IMR-90 (cell line): ENCODE data around the gene ATP5F1D. TPM values are rescaled to one million over a fixed set of nuclear protein-coding genes. Genes with fewer than 3 reads are reported as not detected.
A peak's percentile ranks its signal among the peaks of the same experiment; 100 is the strongest.

ENCODE experiments used
- ATAC-seq: fragments of 200-7000 bp; cut with Tn5 transposase; 2 replicates; pipeline ENCODE4 v1.9.1; 2020; ENCODE audit warnings: low read depth, mild to moderate bottlenecking, moderate library complexity
- BruUV-seq: library from RNA; stranded (reverse); fragments of 400-500 nt; replicated peaks from 2 replicates; lab custom pipeline; 2021; lab: Mats Ljungman, UMichigan
- CTCF ChIA-PET: fragments of 300-600 bp; formaldehyde crosslinking; extraction: SDS; loops from one replicate; lab custom pipeline; 2021; ENCODE audit warnings: antibody characterized with exemption; lab: Yijun Ruan, JAX
- POLR2A ChIA-PET: fragments of 300-600 bp; sonication (Branson Sonifier 250); formaldehyde crosslinking; loops from one replicate; lab custom pipeline; 2022; ENCODE audit warnings: antibody characterized with exemption; ENCODE audit not compliant: unreplicated experiment; lab: Charles Lee
- DNase-seq: peaks from one replicate; pipeline ENCODE4 v3.0.0; 2013
- H2AFZ ChIP-seq: replicated peaks from 2 replicates; pipeline ENCODE3; 2013; ENCODE audit warnings: low read length, mild to moderate bottlenecking; ENCODE audit not compliant: poor library complexity
- H2AK5ac ChIP-seq: 2 replicates; pipeline ENCODE4 v1.6.1; 2013; ENCODE audit warnings: low read depth, low read length, inconsistent platforms
- H2AK9ac ChIP-seq: replicated peaks from 2 replicates; pipeline ENCODE3; 2013; ENCODE audit warnings: mild to moderate bottlenecking, low read depth, low read length, moderate library complexity; ENCODE audit not compliant: poor library complexity
- H2BK120ac ChIP-seq: 2 replicates; pipeline ENCODE4 v1.6.1; 2013; ENCODE audit warnings: low read depth, low read length, inconsistent platforms
- H2BK15ac ChIP-seq: 3 replicates; pipeline ENCODE4 v1.6.1; 2013; ENCODE audit warnings: low read depth, low read length, inconsistent platforms
- H2BK20ac ChIP-seq: 2 replicates; pipeline ENCODE4 v1.6.1; 2013; ENCODE audit warnings: low read depth, mild to moderate bottlenecking, inconsistent platforms, low read length, moderate library complexity
- H2BK5ac ChIP-seq: 2 replicates; pipeline ENCODE4 v1.6.1; 2013; ENCODE audit warnings: mild to moderate bottlenecking, low read depth, low read length, inconsistent platforms; ENCODE audit not compliant: poor library complexity, severe bottlenecking
- H3K14ac ChIP-seq: replicated peaks from 2 replicates; pipeline ENCODE4 v1.6.1; 2013; ENCODE audit warnings: low read depth, low read length, inconsistent platforms
- H3K18ac ChIP-seq: 2 replicates; pipeline ENCODE4 v1.6.1; 2013; ENCODE audit warnings: low read depth, low read length, control low read depth
- H3K23ac ChIP-seq: 2 replicates; pipeline ENCODE4 v1.6.1; 2013; ENCODE audit warnings: low read depth, low read length, inconsistent platforms
- H3K27ac ChIP-seq: 2 replicates; pipeline ENCODE4 v1.5.1; 2013; ENCODE audit warnings: mild to moderate bottlenecking, control low read depth, low read length; ENCODE audit not compliant: insufficient read depth
- H3K27me3 ChIP-seq: 2 replicates; pipeline ENCODE4 v1.6.1; 2013; ENCODE audit warnings: low read length; ENCODE audit not compliant: control insufficient read depth, insufficient read depth
- H3K36me3 ChIP-seq: 2 replicates; pipeline ENCODE4 v1.6.1; 2013; ENCODE audit warnings: low read length, mixed read lengths; ENCODE audit not compliant: control insufficient read depth, insufficient read depth
- H3K4ac ChIP-seq: 2 replicates; pipeline ENCODE4 v1.6.1; 2013; ENCODE audit warnings: low read depth, low read length, inconsistent platforms
- H3K4me1 ChIP-seq: 2 replicates; pipeline ENCODE4 v1.6.1; 2013; ENCODE audit warnings: low read length, mixed read lengths; ENCODE audit not compliant: control insufficient read depth, insufficient read depth
- H3K4me2 ChIP-seq: 2 replicates; pipeline ENCODE4 v1.6.1; 2013; ENCODE audit warnings: low read depth, mild to moderate bottlenecking, control low read depth, low read length, moderate library complexity
- H3K4me3 ChIP-seq: 2 replicates; pipeline ENCODE4 v1.5.1; 2013; ENCODE audit warnings: low read depth, mild to moderate bottlenecking, control low read depth, low read length, moderate library complexity; ENCODE audit not compliant: insufficient read depth
- H3K56ac ChIP-seq: 2 replicates; pipeline ENCODE4 v1.6.1; 2013; ENCODE audit warnings: low read length, inconsistent platforms; ENCODE audit not compliant: insufficient read depth; ENCODE audit errors: extremely low read depth
- H3K79me1 ChIP-seq, 2 experiments: 2 replicates each; pipeline ENCODE4 v1.6.1; 2013; ENCODE audit warnings: low read length in 2 of 2, inconsistent platforms in 1 of 2, low read depth in 1 of 2
- H3K9ac ChIP-seq: 2 replicates; pipeline ENCODE4 v1.6.1; 2013; ENCODE audit warnings: low read depth, low read length, control low read depth
- H3K9me1 ChIP-seq: 2 replicates; pipeline ENCODE4 v1.6.1; 2013; ENCODE audit warnings: low read length, inconsistent platforms; ENCODE audit not compliant: insufficient read depth
- H3K9me3 ChIP-seq: 2 replicates; pipeline ENCODE4 v1.6.1; 2013; ENCODE audit warnings: low read length; ENCODE audit not compliant: control insufficient read depth, insufficient read depth
- H4K20me1 ChIP-seq: 2 replicates; pipeline ENCODE4 v1.6.1; 2013; ENCODE audit warnings: low read length, inconsistent platforms; ENCODE audit not compliant: insufficient read depth
- H4K5ac ChIP-seq: 2 replicates; pipeline ENCODE4 v1.6.1; 2013; ENCODE audit warnings: mild to moderate bottlenecking, low read depth, low read length, control low read depth
- H4K8ac ChIP-seq, 2 experiments: 2 replicates each; pipeline ENCODE4 v1.6.1; 2013; ENCODE audit warnings: low read depth in 2 of 2, low read length in 2 of 2, control low read depth in 1 of 2, inconsistent platforms in 1 of 2
- H4K91ac ChIP-seq: 2 replicates; pipeline ENCODE4 v1.6.1; 2013; ENCODE audit warnings: low read depth, low read length, inconsistent platforms; ENCODE audit not compliant: insufficient read depth
- BHLHE40 ChIP-seq: fragments of 150-350 bp; IDR thresholded peaks from 2 replicates; pipeline ENCODE4 v1.6.1; 2016; ENCODE audit warnings: mild to moderate bottlenecking, low read depth, low read length
- FOS ChIP-seq: fragments of 150-350 bp; IDR thresholded peaks from 2 replicates; pipeline ENCODE4 v1.6.1; 2016; ENCODE audit warnings: low read depth, low read length
- MAZ ChIP-seq: IDR thresholded peaks from 2 replicates; pipeline ENCODE4 v1.6.1; 2012; ENCODE audit warnings: low read depth, mild to moderate bottlenecking, low read length, improper control_type of control experiment, moderate library complexity, borderline replicate concordance
- POLR2A ChIP-seq: IDR thresholded peaks from 2 replicates; pipeline ENCODE4 v1.6.1; 2012; ENCODE audit warnings: mild to moderate bottlenecking, low read depth, low read length
- WGBS, 2 experiments: methylation state at CpG; one replicate each; pipeline versions ENCODE4 v1.1.5 to v1.1.7; 2013; ENCODE audit warnings: missing lambda C conversion rate in 2 of 2; ENCODE audit not compliant: insufficient read length in 1 of 2; ENCODE audit errors: extremely low coverage in 2 of 2; 5-methylcytosine and 5-hydroxymethylcytosine counted together
- dilution Hi-C: fragments of 300-500 bp; cut with HindIII; formaldehyde crosslinking; loops from one replicate; pipeline ENCODE4 v1.14.3; 2018; ENCODE audit warnings: low sequenced_read_pairs; ENCODE audit not compliant: unreplicated experiment
- in situ Hi-C: fragments of 300-500 bp; cut with MboI; formaldehyde crosslinking; loops from 3 replicates; pipeline ENCODE4 v1.14.3; 2019; ENCODE audit warnings: low sequenced_read_pairs, inconsistent platforms, mixed read lengths
- intact Hi-C: fragments of 100-400 bp; cut with micrococcal nuclease; formaldehyde crosslinking; loops from 2 replicates; pipeline ENCODE4 v1.10.0; 2022
- polyA plus RNA-seq, 3 experiments: library from polyadenylated mRNA; depleted of rRNA; stranded (reverse); fragments of >200 nt; gene quantifications; 2 replicates each; pipeline ENCODE4 v1.2.3, GENCODE V29; 2012; ENCODE audit warnings: low replicate concordance in 1 of 3
- total RNA-seq: library from RNA; depleted of rRNA; stranded (reverse); fragments of >200 nt; gene quantifications from 2 replicates; pipeline ENCODE4 v1.2.3, GENCODE V29; 2012

Gene ATP5F1D
- total and polyA plus RNA-seq, 2 of the 4 experiments (the other 2 are of a cell fraction) = 7.3 to 140 TPM

DNA sequence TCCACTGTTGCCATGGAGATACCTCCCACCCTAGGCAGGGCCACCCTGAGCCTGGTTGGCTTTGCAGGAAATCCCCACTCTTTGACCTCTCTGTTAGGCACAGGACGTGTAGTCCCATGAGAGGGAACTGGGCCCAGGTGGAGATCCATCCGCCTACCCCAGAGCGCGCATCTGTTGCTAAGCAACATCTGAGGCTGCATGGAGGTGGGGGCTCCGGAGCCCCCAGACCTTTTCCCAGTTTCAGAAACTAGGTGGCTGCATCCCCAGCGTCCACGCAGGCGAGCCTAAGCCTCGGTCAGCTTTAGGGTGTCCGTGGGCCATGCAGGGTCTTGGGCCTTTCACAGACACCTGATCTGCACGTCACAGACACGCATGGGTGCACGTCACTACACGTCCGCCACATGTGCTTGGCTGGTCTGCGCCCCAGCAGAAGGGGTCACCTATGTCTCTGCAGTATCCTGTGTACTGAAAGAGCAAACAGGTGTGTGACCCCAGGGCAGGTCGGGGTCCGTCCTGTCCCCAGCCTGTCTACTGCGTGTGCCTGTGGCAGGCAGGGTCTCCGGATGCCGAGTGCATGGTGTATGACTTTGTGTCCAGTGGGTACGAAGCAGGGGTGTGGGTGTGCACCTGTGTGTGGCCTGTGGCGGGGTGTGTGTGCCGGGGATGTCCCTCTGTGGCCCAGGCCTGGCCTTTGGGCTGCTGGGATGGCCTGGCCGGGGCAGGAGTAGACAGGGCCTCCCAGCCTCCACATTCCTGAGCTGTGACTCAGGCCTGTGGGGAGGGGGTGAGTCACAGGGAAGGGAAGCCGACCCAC is 23.5 kb downstream of the ATP5F1D start:
- peak overlapping the region; percentile 98 for H3K4ac ChIP-seq
- H3K27me3 ChIP-seq = no peaks in the 10 kb centered on the region
- peak overlapping the region; percentile 30; the same call in 1 of the 2 replicates for H3K9ac ChIP-seq
- ATAC-seq (peak; percentile 2), DNase-seq (peak; percentile 88)
- H3K4me3 ChIP-seq = no peak overlapping the region
- H2AK9ac ChIP-seq = peak overlapping the region; percentile 89
- BruUV-seq = no TSS peak
- peak overlapping the region; percentile 82 for H3K14ac ChIP-seq
- peak overlapping the region; percentile 75 for H2AFZ ChIP-seq
- H3K27ac ChIP-seq = peak overlapping the region; percentile 93
- intact Hi-C loops (no loop called here), dilution Hi-C loops (no loop called here), in situ Hi-C loops (no loop called here)
- H3K79me1 ChIP-seq = peaks cover 5 to 56% of the 10 kb centered on the region in 2 experiments; a peak in 3 of 4 replicates
- peak overlapping the region; percentile 43 for H2BK15ac ChIP-seq
- 67% methylated on average over 21 of the region's 26 CpGs; no CpG with 5 or more reads in 1 of the 2 experiments for WGBS, 2 experiments
- H4K5ac ChIP-seq = peak overlapping the region; percentile 35
- peaks cover 11% of the 10 kb centered on the region for H3K9me1 ChIP-seq
- H3K36me3 ChIP-seq = no peaks in the 10 kb centered on the region
- H2BK20ac ChIP-seq = peak overlapping the region; percentile 81
- H3K18ac ChIP-seq = peak overlapping the region; percentile 68
- peak overlapping the region; percentile 95 for H2BK5ac ChIP-seq
- peak overlapping the region; percentile 99 for H2AK5ac ChIP-seq
- H4K8ac ChIP-seq = peak overlapping the region; percentile 59 to 63
- H3K23ac ChIP-seq = peak overlapping the region; percentile 69
- no peak overlapping the region for H3K56ac ChIP-seq
- H4K91ac ChIP-seq = peak overlapping the region; percentile 98
- CTCF ChIA-PET = interaction anchor here (3.5 kb wide), 1 partner anchor 21 kb away, joined by 64 read pairs; no protein-coding TSS in a partner anchor
- no peak for TF ChIP-seq BHLHE40
- TF ChIP-seq POLR2A = 0 out of 2 replicates have a peak, but pooled peaks have one; percentile 6
- peak; percentile 77; the same call in 1 of the 2 replicates for TF ChIP-seq MAZ
- peak; percentile 92 for TF ChIP-seq FOS
- peak overlapping the region; percentile 96 for H2BK120ac ChIP-seq
- POLR2A ChIA-PET = interaction anchor here (0.7 to 1.8 kb wide), 2 partner anchors 12 kb away, joined by 3 to 16 read pairs; no protein-coding TSS in a partner anchor
- H3K9me3 ChIP-seq = no peaks in the 10 kb centered on the region
- H3K4me1 ChIP-seq = peaks cover 51% of the 10 kb centered on the region
- peaks cover 25% of the 10 kb centered on the region for H4K20me1 ChIP-seq
- peak overlapping the region; percentile 48 for H3K4me2 ChIP-seq
